Measurements from ENCODE around the gene C8G. TPM values are rescaled to one million over a fixed set of nuclear protein-coding genes. Genes with fewer than 3 reads are reported as not detected.
A peak's percentile ranks its signal among the peaks of the same experiment; 100 is the strongest.

Gene C8G
- total RNA-seq, 1 donor from 2014 or later: 1.6 TPM

- no peak for TF ChIP-seq CTCF (IDR thresholded peaks at IDR 0.05; ENCODE audit: insufficient read depth, low read depth, low read length)
- no peak for TF ChIP-seq EZH2 (IDR thresholded peaks at IDR 0.05; ENCODE audit: insufficient read depth, low read length)
- Mint-ChIP-seq H3K36me3 (ENCODE audit: low read depth, unreplicated experiment) (peaks cover 13% of the 10 kb centered on the region), H3K27ac (ENCODE audit: unreplicated experiment) (peak overlapping the region; percentile 91)
Measured at GRCh38 chr9:136900988-136901515, 44.0 kb upstream of the C8G start.

DNA sequence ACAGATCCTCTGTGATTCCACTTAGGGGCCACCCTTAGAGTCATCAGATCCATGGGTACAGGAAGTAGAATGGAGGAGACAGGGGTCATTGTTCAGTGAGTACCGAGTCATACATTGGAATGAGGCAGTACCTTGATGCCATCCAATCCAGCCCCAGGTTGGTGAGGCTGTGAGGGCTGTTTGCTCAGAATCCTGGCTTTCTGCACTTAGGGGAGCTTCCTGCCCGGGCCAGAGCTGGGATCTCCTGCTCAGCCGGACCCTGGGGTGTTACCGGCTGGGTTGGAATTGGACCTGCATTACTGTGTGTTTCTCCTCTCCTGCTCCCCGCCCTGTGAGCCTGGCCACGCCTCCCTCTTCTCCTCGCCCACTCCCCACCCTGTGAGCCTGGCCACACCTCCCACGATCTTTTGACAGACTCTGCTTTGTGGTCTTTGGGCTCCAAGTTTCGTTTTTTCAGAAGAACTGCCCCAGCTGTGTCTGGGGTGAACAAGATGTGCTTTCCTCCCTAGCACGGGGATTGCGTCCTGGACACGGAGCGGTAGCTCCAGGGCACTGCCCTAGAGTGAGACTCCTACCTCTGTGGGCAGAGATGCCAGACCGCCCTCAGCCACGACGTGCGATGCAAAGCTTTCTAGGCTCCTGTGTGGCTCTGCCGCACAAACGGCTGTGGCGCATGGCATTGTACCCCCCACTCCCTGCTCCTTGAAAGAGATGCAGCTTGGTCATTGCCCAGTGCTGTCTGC is 43.4 kb upstream of the C8G start:
- Mint-ChIP-seq H3K4me1 (ENCODE audit: low read depth, unreplicated experiment) (peaks cover 17% of the 10 kb centered on the region), H3K4me3 (ENCODE audit: unreplicated experiment) (no peak overlapping the region), H3K36me3 (ENCODE audit: low read depth, unreplicated experiment) (peaks cover 13% of the 10 kb centered on the region), H3K27me3 (ENCODE audit: low read depth, unreplicated experiment) (no peaks in the 10 kb centered on the region), H3K9me3 (ENCODE audit: unreplicated experiment) (no peaks in the 10 kb centered on the region), H3K27ac (ENCODE audit: unreplicated experiment) (peak overlapping the region; percentile 91)
- FAIRE-seq: no peak
- H3K9me3 ChIP-seq (ENCODE audit: insufficient read depth, low read depth, low read length): no peaks in the 10 kb centered on the region
- H3K27ac ChIP-seq (ENCODE audit: low read depth, low read length): peak overlapping the region; percentile 72
- peak overlapping the region; percentile 51 for H2AFZ ChIP-seq (ENCODE audit: low read depth, low read length)
- no peak overlapping the region for H3K4me3 ChIP-seq (ENCODE audit: insufficient read depth, low read depth, low read length)
- DNase-seq (ENCODE audit: low read depth): peak; percentile 55
- H3K9ac ChIP-seq (ENCODE audit: low read length): peak overlapping the region; percentile 65
- H4K20me1 ChIP-seq (ENCODE audit: insufficient read depth, low read length): peaks cover 18% of the 10 kb centered on the region
- H3K36me3 ChIP-seq (ENCODE audit: insufficient read depth, low read length): peaks cover 4% of the 10 kb centered on the region
- no peak for TF ChIP-seq CTCF (IDR thresholded peaks at IDR 0.05; ENCODE audit: insufficient read depth, low read depth, low read length)
- H3K27me3 ChIP-seq (ENCODE audit: insufficient read depth, low read length): no peaks in the 10 kb centered on the region
- H3K79me2 ChIP-seq (ENCODE audit: insufficient read depth, low read length): peaks cover 16% of the 10 kb centered on the region
- peak overlapping the region; percentile 60 for H3K4me2 ChIP-seq (ENCODE audit: low read length)
- peaks cover 17% of the 10 kb centered on the region for H3K4me1 ChIP-seq (ENCODE audit: insufficient read depth, low read length)

More at GRCh38 chr9:136900988-136901515, 44.0 kb upstream of the C8G start:
- H3K4me1 Mint-ChIP-seq (ENCODE audit: low read depth, unreplicated experiment): peaks cover 17% of the 10 kb centered on the region
- Histone ChIP-seq H3K9me3 (ENCODE audit: insufficient read depth, low read depth, low read length) (no peaks in the 10 kb centered on the region), H3K9ac (ENCODE audit: low read length) (peak overlapping the region; percentile 65), H3K27ac (ENCODE audit: low read depth, low read length) (peak overlapping the region; percentile 72), H3K27me3 (ENCODE audit: insufficient read depth, low read length) (no peaks in the 10 kb centered on the region), H3K4me1 (ENCODE audit: insufficient read depth, low read length) (peaks cover 17% of the 10 kb centered on the region), H3K4me2 (ENCODE audit: low read length) (peak overlapping the region; percentile 60), H3K4me3 (ENCODE audit: insufficient read depth, low read depth, low read length) (no peak overlapping the region), H3K79me2 (ENCODE audit: insufficient read depth, low read length) (peaks cover 21% of the 10 kb centered on the region), H4K20me1 (ENCODE audit: insufficient read depth, low read length) (peaks cover 22% of the 10 kb centered on the region), H2AFZ (ENCODE audit: low read depth, low read length) (peak overlapping the region; percentile 51), H3K36me3 (ENCODE audit: insufficient read depth, low read length) (peaks cover 4% of the 10 kb centered on the region)
- H3K4me3 Mint-ChIP-seq (ENCODE audit: unreplicated experiment): no peak overlapping the region
- DNase-seq (ENCODE audit: low read depth) (no peak), FAIRE-seq (no peak)
- no peaks in the 10 kb centered on the region for H3K27me3 Mint-ChIP-seq (ENCODE audit: low read depth, unreplicated experiment)
- no peaks in the 10 kb centered on the region for H3K9me3 Mint-ChIP-seq (ENCODE audit: unreplicated experiment)
